ENCODE measurements around the gene ETV6. TPM values are rescaled to one million over a fixed set of nuclear protein-coding genes. Genes with fewer than 3 reads are reported as not detected.

The ETV6 gene
- total and polyA plus RNA-seq, 2 of the 8 experiments (the other 6 are each of a cell fraction or from before 2014, with no cell fraction given) = 5.5 to 23.9 TPM

DNA sequence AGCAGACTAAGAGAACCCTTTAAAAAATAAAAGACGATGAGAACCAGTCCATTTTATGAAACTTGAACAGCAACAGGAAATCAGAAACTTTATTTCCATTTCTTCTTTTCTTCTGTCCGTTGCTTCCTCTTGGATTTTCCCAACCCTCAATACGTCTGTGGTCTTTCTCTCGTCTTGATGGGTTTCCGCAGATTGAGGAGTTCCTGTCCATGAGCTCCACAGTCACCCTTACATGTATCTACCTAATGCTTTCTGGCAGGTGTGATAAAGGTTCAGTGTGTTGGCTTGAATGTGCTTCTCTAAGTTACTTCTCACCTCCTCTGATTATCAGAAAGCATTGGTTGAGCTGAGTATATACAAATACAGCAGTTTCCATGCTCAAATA lies 110.0 kb downstream of the ETV6 start (continued):
- TF ChIP-seq, protein P1, sequence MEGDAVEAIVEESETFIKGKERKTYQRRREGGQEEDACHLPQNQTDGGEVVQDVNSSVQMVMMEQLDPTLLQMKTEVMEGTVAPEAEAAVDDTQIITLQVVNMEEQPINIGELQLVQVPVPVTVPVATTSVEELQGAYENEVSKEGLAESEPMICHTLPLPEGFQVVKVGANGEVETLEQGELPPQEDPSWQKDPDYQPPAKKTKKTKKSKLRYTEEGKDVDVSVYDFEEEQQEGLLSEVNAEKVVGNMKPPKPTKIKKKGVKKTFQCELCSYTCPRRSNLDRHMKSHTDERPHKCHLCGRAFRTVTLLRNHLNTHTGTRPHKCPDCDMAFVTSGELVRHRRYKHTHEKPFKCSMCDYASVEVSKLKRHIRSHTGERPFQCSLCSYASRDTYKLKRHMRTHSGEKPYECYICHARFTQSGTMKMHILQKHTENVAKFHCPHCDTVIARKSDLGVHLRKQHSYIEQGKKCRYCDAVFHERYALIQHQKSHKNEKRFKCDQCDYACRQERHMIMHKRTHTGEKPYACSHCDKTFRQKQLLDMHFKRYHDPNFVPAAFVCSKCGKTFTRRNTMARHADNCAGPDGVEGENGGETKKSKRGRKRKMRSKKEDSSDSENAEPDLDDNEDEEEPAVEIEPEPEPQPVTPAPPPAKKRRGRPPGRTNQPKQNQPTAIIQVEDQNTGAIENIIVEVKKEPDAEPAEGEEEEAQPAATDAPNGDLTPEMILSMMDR (IDR thresholded peaks at IDR 0.05; ENCODE audit: control extremely low read depth in 1 of 3, insufficient read depth in 1 of 3, low read depth in 1 of 3, low read length in 3 of 3) = no peak
- TF ChIP-seq SIX5 (IDR thresholded peaks at IDR 0.05; ENCODE audit: low read depth, low read length) (no peak), SAP30 (IDR thresholded peaks at IDR 0.05; ENCODE audit: insufficient read depth, insufficient replicate concordance, low read length) (no peak), PHF8 (conservative IDR thresholded peaks at IDR 0.05; ENCODE audit: low read depth, low read length) (no peak), TCF12 (IDR thresholded peaks at IDR 0.05; ENCODE audit: low read depth, low read length) (no peak)
- TF ChIP-seq, protein P2, sequence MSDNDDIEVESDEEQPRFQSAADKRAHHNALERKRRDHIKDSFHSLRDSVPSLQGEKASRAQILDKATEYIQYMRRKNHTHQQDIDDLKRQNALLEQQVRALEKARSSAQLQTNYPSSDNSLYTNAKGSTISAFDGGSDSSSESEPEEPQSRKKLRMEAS (IDR thresholded peaks at IDR 0.05) = no peak

Measured in H1 (cell line).